H9 (cell line): ENCODE results near the gene PDPN. TPM values are rescaled to one million over a fixed set of nuclear protein-coding genes. Genes with fewer than 3 reads are reported as not detected.

ENCODE experiments used
- DNase-seq: peaks from one replicate; pipeline ENCODE4 v3.0.0-alpha.2; 2017
- H2AFZ ChIP-seq: one replicate; pipeline ENCODE4 v1.6.1; 2013; ENCODE audit warnings: mild to moderate bottlenecking, low read length, control low read depth, moderate library complexity
- H2AK5ac ChIP-seq: 2 replicates; pipeline ENCODE4 v1.6.1; 2013; ENCODE audit warnings: low read length, control low read depth, mixed read lengths; ENCODE audit not compliant: insufficient read length
- H2BK120ac ChIP-seq: one replicate; pipeline ENCODE4 v1.6.1; 2013; ENCODE audit warnings: low read depth, mild to moderate bottlenecking, low read length, control low read depth, inconsistent platforms; ENCODE audit not compliant: poor library complexity, severe bottlenecking
- H2BK12ac ChIP-seq: 2 replicates; pipeline ENCODE4 v1.6.1; 2013; ENCODE audit warnings: low read length, control low read depth, mixed read lengths, low read depth; ENCODE audit not compliant: insufficient read length
- H2BK15ac ChIP-seq: 2 replicates; pipeline ENCODE4 v1.6.1; 2013; ENCODE audit warnings: low read depth, low read length, control low read depth
- H2BK20ac ChIP-seq: one replicate; pipeline ENCODE4 v1.6.1; 2013; ENCODE audit warnings: low read depth, mild to moderate bottlenecking, low read length, control low read depth, inconsistent platforms; ENCODE audit not compliant: poor library complexity, severe bottlenecking
- H2BK5ac ChIP-seq: 2 replicates; pipeline ENCODE4 v1.6.1; 2013; ENCODE audit warnings: low read length, control low read depth, mixed read lengths; ENCODE audit not compliant: insufficient read length
- H3K14ac ChIP-seq: 2 replicates; pipeline ENCODE4 v1.6.1; 2013; ENCODE audit warnings: low read length, control low read depth; ENCODE audit not compliant: insufficient read depth
- H3K18ac ChIP-seq: 2 replicates; pipeline ENCODE4 v1.6.1; 2013; ENCODE audit warnings: low read depth, mild to moderate bottlenecking, mixed read lengths, low read length, control low read depth; ENCODE audit not compliant: insufficient read length
- H3K23ac ChIP-seq: 2 replicates; pipeline ENCODE4 v1.6.1; 2013; ENCODE audit warnings: low read length, control low read depth, mixed read lengths, low read depth; ENCODE audit not compliant: insufficient read length
- H3K23me2 ChIP-seq: 2 replicates; pipeline ENCODE4 v1.6.1; 2013; ENCODE audit warnings: low read depth, mild to moderate bottlenecking, mixed read lengths, low read length, control low read depth; ENCODE audit not compliant: insufficient read length, poor library complexity, severe bottlenecking
- H3K27ac ChIP-seq: 2 replicates; pipeline ENCODE4 v1.5.1; 2013; ENCODE audit warnings: low read length, control low read depth, mixed read lengths, low read depth; ENCODE audit not compliant: insufficient read length
- H3K27me3 ChIP-seq: 2 replicates; pipeline ENCODE4 v1.6.1; 2013; ENCODE audit warnings: low read length, control low read depth, inconsistent platforms; ENCODE audit not compliant: insufficient read depth
- H3K4ac ChIP-seq: 2 replicates; pipeline ENCODE4 v1.6.1; 2013; ENCODE audit warnings: low read depth, mild to moderate bottlenecking, control low read depth, inconsistent platforms, low read length, moderate library complexity
- H3K4me1 ChIP-seq: 2 replicates; pipeline ENCODE4 v1.6.1; 2013; ENCODE audit warnings: low read length, control low read depth, inconsistent platforms; ENCODE audit not compliant: insufficient read depth
- H3K4me2 ChIP-seq: 2 replicates; pipeline ENCODE4 v1.6.1; 2013; ENCODE audit warnings: low read length, control low read depth, mixed read lengths; ENCODE audit not compliant: insufficient read length, insufficient read depth
- H3K56ac ChIP-seq: 2 replicates; pipeline ENCODE4 v1.6.1; 2013; ENCODE audit warnings: low read depth, mild to moderate bottlenecking, mixed read lengths, low read length, control low read depth; ENCODE audit not compliant: insufficient read length
- H3K79me1 ChIP-seq: 2 replicates; pipeline ENCODE4 v1.6.1; 2013; ENCODE audit warnings: low read depth, mild to moderate bottlenecking, moderate library complexity, low read length, control low read depth, inconsistent platforms; ENCODE audit not compliant: insufficient read depth, poor library complexity, severe bottlenecking
- H3K79me2 ChIP-seq: 2 replicates; pipeline ENCODE4 v1.6.1; 2013; ENCODE audit warnings: low read length, control low read depth, inconsistent platforms; ENCODE audit not compliant: insufficient read depth
- H3K9ac ChIP-seq: 2 replicates; pipeline ENCODE4 v1.6.1; 2013; ENCODE audit warnings: low read length, control low read depth, mixed read lengths; ENCODE audit not compliant: insufficient read length; ENCODE audit errors: extremely low read depth
- H3K9me3 ChIP-seq: one replicate; pipeline ENCODE4 v1.6.1; 2013; ENCODE audit warnings: low read depth, low read length, inconsistent platforms; ENCODE audit not compliant: control insufficient read depth
- H3T11ph ChIP-seq: one replicate; pipeline ENCODE4 v1.6.1; 2013; ENCODE audit warnings: mild to moderate bottlenecking, low read length, control low read depth, inconsistent platforms
- H4K20me1 ChIP-seq: one replicate; pipeline ENCODE4 v1.6.1; 2013; ENCODE audit not compliant: control insufficient read depth, insufficient read length, insufficient read depth
- H4K5ac ChIP-seq: 2 replicates; pipeline ENCODE4 v1.6.1; 2013; ENCODE audit warnings: low read depth, mild to moderate bottlenecking, mixed read lengths, low read length, control low read depth; ENCODE audit not compliant: insufficient read length
- H4K8ac ChIP-seq: replicated peaks from 2 replicates; pipeline ENCODE4 v1.6.1; 2013; ENCODE audit warnings: low read length, control low read depth, mixed read lengths, low read depth; ENCODE audit not compliant: insufficient read length
- H4K91ac ChIP-seq: 2 replicates; pipeline ENCODE4 v1.6.1; 2013; ENCODE audit warnings: low read depth, mild to moderate bottlenecking, moderate library complexity, mixed read lengths, low read length, control low read depth; ENCODE audit not compliant: insufficient read length
- H3K27ac Mint-ChIP-seq, 3 experiments: 2 replicates in 2 of 3; 3 replicates in 1 of 3; pipeline ENCODE4 v1.8.0; 2020 to 2021; ENCODE audit warnings: mixed read lengths in 3 of 3, mild to moderate bottlenecking in 1 of 3, moderate library complexity in 1 of 3
- H3K27me3 Mint-ChIP-seq: 2 replicates; pipeline ENCODE4 v1.8.0; 2021; ENCODE audit warnings: low read depth, mild to moderate bottlenecking, moderate library complexity, mixed read lengths
- H3K36me3 Mint-ChIP-seq, 3 experiments: 2 replicates in 2 of 3; 3 replicates in 1 of 3; pipeline ENCODE4 v1.8.0; 2020 to 2021; ENCODE audit warnings: low read depth in 3 of 3, mixed read lengths in 3 of 3; ENCODE audit not compliant: insufficient read depth in 1 of 3
- H3K4me1 Mint-ChIP-seq, 2 experiments: 2 replicates each; pipeline ENCODE4 v1.8.0; 2020; ENCODE audit warnings: mixed read lengths in 2 of 2
- H3K4me3 Mint-ChIP-seq, 2 experiments: 2 replicates in 1 of 2; 3 replicates in 1 of 2; pipeline ENCODE4 v1.8.0; 2020 to 2021; ENCODE audit warnings: mild to moderate bottlenecking in 2 of 2, mixed read lengths in 2 of 2, moderate library complexity in 1 of 2
- H3K9me3 Mint-ChIP-seq, 2 experiments: 2 replicates in 1 of 2; 3 replicates in 1 of 2; pipeline ENCODE4 v1.8.0; 2020; ENCODE audit warnings: mild to moderate bottlenecking in 2 of 2, mixed read lengths in 2 of 2, moderate library complexity in 1 of 2
- CTCF ChIP-seq: fragments of 200-600 bp; sonication (generic); conservative IDR thresholded peaks from 3 replicates; pipeline ENCODE4 v1.8.0; 2021; ENCODE audit warnings: antibody characterized with exemption, mild to moderate bottlenecking
- WGBS: extraction: QIAGEN DNeasy Blood & Tissue Kit; methylation state at CpG from one replicate; pipeline ENCODE4 v1.1.7; 2013; ENCODE audit warnings: missing lambda C conversion rate, low lambda C conversion rate, mixed read lengths; ENCODE audit not compliant: insufficient read length; ENCODE audit errors: extremely low coverage; 5-methylcytosine and 5-hydroxymethylcytosine counted together
- total RNA-seq: library from RNA; stranded (reverse); gene quantifications from 2 replicates; pipeline ENCODE4 v1.2.1, GENCODE V29; 2021

Gene PDPN
- total RNA-seq, 1 experiment from 2014 or later: 205 TPM

GRCh38 chr1:13535227-13535626, 48.4 kb upstream of the PDPN start:
- WGBS: no CpG with 5 or more reads among the region's 6 CpGs
- peaks cover 6 to 7% of the 10 kb centered on the region in 2 experiments; a peak in 3 of 4 replicates for H3K4me1 Mint-ChIP-seq
- H3K27ac ChIP-seq: no peak overlapping the region
- no peak overlapping the region for H2BK12ac ChIP-seq
- H4K20me1 ChIP-seq: no peaks in the 10 kb centered on the region
- H3K4me1 ChIP-seq: peaks cover 1% of the 10 kb centered on the region; the same call in 1 of the 2 replicates
- H3K79me2 ChIP-seq: no peaks in the 10 kb centered on the region
- H3K9me3 ChIP-seq: no peaks in the 10 kb centered on the region
- no peak overlapping the region for H4K91ac ChIP-seq
- DNase-seq: no peak
- no peaks in the 10 kb centered on the region for H3K27me3 ChIP-seq
- H2BK15ac ChIP-seq: no peak overlapping the region
- no peak overlapping the region for H3K4me3 Mint-ChIP-seq
- no peak overlapping the region for H3K56ac ChIP-seq
- no peak overlapping the region for H4K5ac ChIP-seq
- H3K79me1 ChIP-seq: no peaks in the 10 kb centered on the region
- H2BK5ac ChIP-seq: no peak overlapping the region
- H3K9me3 Mint-ChIP-seq: no peaks in the 10 kb centered on the region
- no peak overlapping the region for H3T11ph ChIP-seq
- H3K23ac ChIP-seq: no peak overlapping the region
- TF ChIP-seq CTCF: no peak
- no peaks in the 10 kb centered on the region for H3K23me2 ChIP-seq
- H3K4ac ChIP-seq: no peak overlapping the region
- no peaks in the 10 kb centered on the region for H3K27me3 Mint-ChIP-seq
- no peak overlapping the region for H4K8ac ChIP-seq
- H3K18ac ChIP-seq: no peak overlapping the region
- no peak overlapping the region for H3K27ac Mint-ChIP-seq
- H2AFZ ChIP-seq: no peak overlapping the region
- H2AK5ac ChIP-seq: no peak overlapping the region
- no peak overlapping the region for H2BK120ac ChIP-seq
- H3K36me3 Mint-ChIP-seq: no peaks in the 10 kb centered on the region
- H2BK20ac ChIP-seq: no peak overlapping the region
- no peak overlapping the region for H3K14ac ChIP-seq
- no peak overlapping the region for H3K4me2 ChIP-seq
- no peak overlapping the region for H3K9ac ChIP-seq
